Progenitor cell of endocrine pancreas (in vitro differentiated cells): ENCODE measurements around the gene SPTBN1. TPM values are rescaled to one million over a fixed set of nuclear protein-coding genes. Genes with fewer than 3 reads are reported as not detected.

Experiments
- DNase-seq: peaks from one replicate; pipeline ENCODE4 v3.0.0; 2021; ENCODE audit warnings: low spot score; ENCODE audit not compliant: unreplicated experiment
- H3K27ac Mint-ChIP-seq: 2 replicates; pipeline ENCODE4 v1.8.0; 2021; ENCODE audit warnings: mild to moderate bottlenecking, moderate library complexity, mixed read lengths
- H3K27me3 Mint-ChIP-seq: 2 replicates; pipeline ENCODE4 v1.8.0; 2021; ENCODE audit warnings: mixed read lengths
- H3K36me3 Mint-ChIP-seq: 2 replicates; pipeline ENCODE4 v1.8.0; 2022; ENCODE audit warnings: mixed read lengths; ENCODE audit not compliant: insufficient read depth
- H3K4me1 Mint-ChIP-seq: 2 replicates; pipeline ENCODE4 v1.8.0; 2021; ENCODE audit warnings: low read depth, mixed read lengths
- H3K4me3 Mint-ChIP-seq: 2 replicates; pipeline ENCODE4 v1.8.0; 2021; ENCODE audit warnings: low read depth, mild to moderate bottlenecking, moderate library complexity, mixed read lengths
- H3K9me3 Mint-ChIP-seq: 2 replicates; pipeline ENCODE4 v1.8.0; 2021; ENCODE audit warnings: low read depth, mixed read lengths
- CTCF ChIP-seq: fragments of 200-600 bp; sonication (generic); IDR thresholded peaks from one replicate; pipeline ENCODE4 v1.5.0; 2021; ENCODE audit warnings: antibody characterized with exemption, mild to moderate bottlenecking; ENCODE audit not compliant: unreplicated experiment
- total RNA-seq: library from RNA; stranded (reverse); gene quantifications from 2 replicates; pipeline ENCODE4 v1.2.1, GENCODE V29; 2021

The SPTBN1 gene
- total RNA-seq, 1 donor from 2014 or later, result 287 TPM

- H3K27me3 Mint-ChIP-seq, result no peaks in the 10 kb centered on the region
- DNase-seq, result no peak
- no peak overlapping the region for H3K4me3 Mint-ChIP-seq
- H3K4me1 Mint-ChIP-seq, result peaks cover 72% of the 10 kb centered on the region
- H3K36me3 Mint-ChIP-seq, result peaks cover 4% of the 10 kb centered on the region
- H3K9me3 Mint-ChIP-seq, result no peaks in the 10 kb centered on the region
- no peak overlapping the region for H3K27ac Mint-ChIP-seq
- no peak for TF ChIP-seq CTCF
Observed at GRCh38 chr2:54586062-54586461, 129.9 kb downstream of the SPTBN1 start.

DNA sequence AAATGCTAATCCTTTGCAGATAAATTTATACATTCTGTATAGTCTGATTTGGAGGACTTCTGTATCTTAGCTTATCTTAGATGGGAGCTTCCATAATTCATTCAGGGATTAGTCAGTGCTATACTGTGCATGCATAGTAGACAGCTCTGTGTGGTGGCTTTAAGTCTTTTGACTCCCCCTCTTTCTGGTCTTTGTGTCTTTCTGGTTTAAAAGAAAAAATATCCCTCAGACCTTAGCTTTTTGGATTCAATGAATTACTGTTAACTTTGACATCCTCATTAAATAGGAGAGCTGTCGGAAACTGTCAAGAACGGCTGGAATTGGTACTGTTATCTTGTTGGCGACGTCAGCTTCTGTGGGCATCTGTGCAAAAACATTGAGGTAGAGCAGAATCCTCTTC lies 130.4 kb downstream of the SPTBN1 start:
- DNase-seq, result no peak
- Mint-ChIP-seq H3K27me3 (no peaks in the 10 kb centered on the region), H3K9me3 (no peaks in the 10 kb centered on the region), H3K4me3 (no peak overlapping the region), H3K36me3 (peaks cover 4% of the 10 kb centered on the region), H3K27ac (no peak overlapping the region), H3K4me1 (peaks cover 71% of the 10 kb centered on the region)
- no peak for TF ChIP-seq CTCF

- no peak for DNase-seq
- peaks cover 1% of the 10 kb centered on the region for H3K36me3 Mint-ChIP-seq
- H3K27me3 Mint-ChIP-seq, result no peaks in the 10 kb centered on the region
- no peak overlapping the region for H3K4me3 Mint-ChIP-seq
- H3K9me3 Mint-ChIP-seq, result no peaks in the 10 kb centered on the region
- H3K4me1 Mint-ChIP-seq, result peaks cover 65% of the 10 kb centered on the region
- no peak for TF ChIP-seq CTCF
- H3K27ac Mint-ChIP-seq, result no peak overlapping the region
Observed at GRCh38 chr2:54587171-54588016, 131.3 kb downstream of the SPTBN1 start.

- Mint-ChIP-seq H3K9me3 (no peaks in the 10 kb centered on the region), H3K27me3 (no peaks in the 10 kb centered on the region), H3K4me1 (peaks cover 56% of the 10 kb centered on the region), H3K36me3 (peaks cover 2% of the 10 kb centered on the region), H3K4me3 (no peak overlapping the region), H3K27ac (peak overlapping the region; percentile 75)
- no peak for DNase-seq
- no peak for TF ChIP-seq CTCF
Observed at GRCh38 chr2:54588244-54588899, 132.2 kb downstream of the SPTBN1 start.

GRCh38 chr2:54589038-54589339 lies 132.9 kb downstream of the SPTBN1 start:
- H3K27me3 Mint-ChIP-seq, result no peaks in the 10 kb centered on the region

More at GRCh38 chr2:54589038-54589339, 132.9 kb downstream of the SPTBN1 start:
- DNase-seq, result no peak
- Mint-ChIP-seq H3K4me3 (no peak overlapping the region), H3K36me3 (peaks cover 3% of the 10 kb centered on the region), H3K27ac (peak overlapping the region; percentile 84), H3K9me3 (no peaks in the 10 kb centered on the region), H3K4me1 (peaks cover 52% of the 10 kb centered on the region)
- no peak for TF ChIP-seq CTCF
